Left renal cortex interstitium (tissue), 4 donors: ENCODE results near the gene LLGL1. TPM values are rescaled to one million over a fixed set of nuclear protein-coding genes. Genes with fewer than 3 reads are reported as not detected.

Experiments used
- DNase-seq, 4 donors: peaks; one replicate each; pipeline ENCODE4 v3.0.0-alpha.2; 2013; ENCODE audit warnings: low read depth in 4 of 4, low spot score in 2 of 4, missing footprints in 1 of 4
- polyA plus RNA-seq, 4 donors: library from polyadenylated mRNA; unstranded; fragments of 120-200 nt; gene quantifications; one replicate each; pipeline ENCODE4 v1.2.1, GENCODE V29; 2013; ENCODE audit not compliant: insufficient read length in 4 of 4

LLGL1 gene
- polyA plus RNA-seq, 4 donors: 25.7 to 41.7 (median 35.9) TPM

- no peak for DNase-seq
These were observed 24.8 kb downstream of the LLGL1 start for GRCh38 chr17:18250259-18250658.

- DNase-seq: no peak
These were observed 25.3 kb downstream of the LLGL1 start for GRCh38 chr17:18250708-18251107.

- no peak for DNase-seq
These were observed 25.8 kb downstream of the LLGL1 start for GRCh38 chr17:18251204-18251603.

GRCh38 chr17:18252160-18252559 is 26.7 kb downstream of the LLGL1 start:
- DNase-seq: no peak

- DNase-seq: no peak
These were observed 27.9 kb downstream of the LLGL1 start for GRCh38 chr17:18253187-18253884.

- DNase-seq: no peak
These were observed 28.7 kb downstream of the LLGL1 start for GRCh38 chr17:18253947-18254821.

GRCh38 chr17:18254888-18255649 is 29.6 kb downstream of the LLGL1 start:
- no peak for DNase-seq

- DNase-seq: no peak
These were observed 30.9 kb downstream of the LLGL1 start for GRCh38 chr17:18256351-18256750.

- no peak for DNase-seq
These were observed 31.3 kb downstream of the LLGL1 start for GRCh38 chr17:18256776-18257175.

- DNase-seq: no peak
These were observed 32.0 kb downstream of the LLGL1 start for GRCh38 chr17:18257268-18257981.

GRCh38 chr17:18257982-18258355 is 32.5 kb downstream of the LLGL1 start:
- DNase-seq: no peak

- peak in 1 of 4 donors; percentile 34 for DNase-seq
These were observed 33.1 kb downstream of the LLGL1 start, which contains the start of gene FLII for GRCh38 chr17:18258356-18259038. TSS of gene FLII (minus strand) at chr17:18258738. CDS start at chr17:18258690, 48 bp downstream.

GRCh38 chr17:18259621-18260331 is 34.3 kb downstream of the LLGL1 start:
- DNase-seq: no peak

- DNase-seq: peak; percentile 81 to 90 (median 84)
These were observed 35.1 kb downstream of the LLGL1 start, which contains the start of gene MIEF2 for GRCh38 chr17:18260332-18261145. TSS of gene MIEF2 (plus strand) at chr17:18260662. CDS start at chr17:18262721, 2,059 bp downstream.

GRCh38 chr17:18261146-18261515 is 35.7 kb downstream of the LLGL1 start:
- no peak for DNase-seq

- no peak for DNase-seq
These were observed 36.2 kb downstream of the LLGL1 start for GRCh38 chr17:18261659-18262058.

GRCh38 chr17:18262111-18262510 is 36.7 kb downstream of the LLGL1 start:
- no peak for DNase-seq

GRCh38 chr17:18262641-18263040 is 37.2 kb downstream of the LLGL1 start:
- no peak for DNase-seq
